T-helper 17 cell (primary cell): ENCODE data around the gene GNA12. TPM values are rescaled to one million over a fixed set of nuclear protein-coding genes. Genes with fewer than 3 reads are reported as not detected.

Experiments
- ATAC-seq: fragments of 150-1000 bp; cut with Tn5 transposase; 2 replicates; pipeline ENCODE4 v1.10.0; 2021; ENCODE audit warnings: mild to moderate bottlenecking, moderate library complexity
- DNase-seq, 3 donors: peaks; one replicate each; pipeline versions ENCODE4 v3.0.0 to v3.0.0-alpha.2; 2020 to 2021
- H3K9me3 ChIP-seq: one replicate; pipeline ENCODE4 v1.7.0; 2013; ENCODE audit warnings: low read length, mild to moderate bottlenecking; ENCODE audit not compliant: control insufficient read depth, poor library complexity, severe bottlenecking
- H3K27ac Mint-ChIP-seq: one replicate; pipeline ENCODE4 v1.8.0; 2022; ENCODE audit warnings: mild to moderate bottlenecking, moderate library complexity, mixed read lengths
- H3K27me3 Mint-ChIP-seq: one replicate; pipeline ENCODE4 v1.8.0; 2022; ENCODE audit warnings: mixed read lengths
- H3K36me3 Mint-ChIP-seq: one replicate; pipeline ENCODE4 v1.8.0; 2022; ENCODE audit warnings: low read depth, mixed read lengths
- H3K4me1 Mint-ChIP-seq: one replicate; pipeline ENCODE4 v1.8.0; 2022; ENCODE audit warnings: mild to moderate bottlenecking, mixed read lengths
- H3K4me3 Mint-ChIP-seq: one replicate; pipeline ENCODE4 v1.8.0; 2022; ENCODE audit warnings: mild to moderate bottlenecking, moderate library complexity, mixed read lengths
- total RNA-seq, 4 donors: library from RNA in 2 of 4; stranded (reverse) in 2 of 4; gene quantifications; one replicate each; pipeline ENCODE4 v1.2.3 and lab custom pipeline; 2022 to 2026

Gene GNA12
- total RNA-seq, 2 donors from 2014 or later = 13.5 to 19.2 TPM

DNA sequence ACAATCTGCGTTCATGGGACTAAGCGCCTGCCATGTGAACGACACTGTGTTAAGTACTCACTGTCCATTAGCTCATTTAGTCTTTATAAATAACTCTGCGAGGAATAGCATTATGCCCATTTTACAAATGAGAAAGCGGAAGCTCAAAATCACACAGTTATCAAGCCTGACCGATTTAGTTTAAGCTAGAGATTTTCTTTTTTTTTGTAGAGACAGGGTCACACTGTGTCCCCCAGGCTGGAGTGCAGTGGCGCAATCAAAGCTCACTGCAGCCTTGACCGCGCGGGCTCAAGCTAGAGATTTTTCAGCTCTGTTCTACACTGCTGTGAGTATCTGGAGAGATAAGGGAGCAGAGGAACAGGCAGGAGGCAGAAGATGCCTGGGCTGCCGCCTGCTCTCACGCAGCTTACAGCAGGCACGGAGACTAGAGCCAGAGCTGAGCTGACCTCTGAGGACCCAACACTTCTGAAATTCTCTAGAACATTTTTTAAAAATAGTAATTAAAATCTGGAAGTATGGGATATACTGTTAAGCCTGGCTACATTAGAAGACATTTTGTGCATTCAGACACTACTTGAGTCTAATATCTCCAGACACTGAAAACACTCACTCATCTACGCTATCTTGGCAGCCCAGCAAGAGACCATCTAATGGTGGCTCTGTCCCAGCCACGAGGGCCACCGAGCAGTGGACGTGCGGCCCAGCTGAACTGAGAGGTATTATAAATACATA is 38.7 kb downstream of the GNA12 start:
- H3K36me3 Mint-ChIP-seq = no peaks in the 10 kb centered on the region
- ATAC-seq = no peak
- no peak overlapping the region for H3K27ac Mint-ChIP-seq
- H3K4me3 Mint-ChIP-seq = no peak overlapping the region
- H3K4me1 Mint-ChIP-seq = peaks cover 33% of the 10 kb centered on the region
- H3K27me3 Mint-ChIP-seq = no peaks in the 10 kb centered on the region
- DNase-seq = no peak
- no peaks in the 10 kb centered on the region for H3K9me3 ChIP-seq

- Mint-ChIP-seq H3K27me3 (no peaks in the 10 kb centered on the region), H3K4me1 (peaks cover 42% of the 10 kb centered on the region), H3K27ac (no peak overlapping the region), H3K36me3 (no peaks in the 10 kb centered on the region), H3K4me3 (no peak overlapping the region)
- ATAC-seq (no peak), DNase-seq (no peak)
- H3K9me3 ChIP-seq = no peaks in the 10 kb centered on the region
Observed at GRCh38 chr7:2804227-2804763, 39.8 kb downstream of the GNA12 start.

DNA sequence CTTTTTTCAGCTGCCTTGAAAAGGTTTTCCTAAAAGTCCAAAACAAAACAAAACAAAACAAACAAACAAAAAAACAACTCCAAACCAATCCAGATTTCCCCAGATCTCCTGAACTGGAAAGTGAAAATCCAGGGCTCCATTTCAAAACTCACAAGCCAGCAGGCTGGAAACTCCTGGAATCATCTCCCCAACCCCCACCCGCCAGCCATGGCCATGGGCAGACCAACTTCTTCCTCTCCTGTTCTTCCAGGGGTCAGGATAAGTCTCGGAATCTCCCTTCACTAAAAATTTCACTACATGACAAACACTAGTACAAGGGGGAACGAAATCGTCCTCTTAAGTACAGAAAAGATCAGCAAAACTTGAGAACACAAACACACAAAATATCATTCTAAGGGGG is 40.4 kb downstream of the GNA12 start:
- Mint-ChIP-seq H3K4me1 (peaks cover 39% of the 10 kb centered on the region), H3K36me3 (no peaks in the 10 kb centered on the region)

GRCh38 chr7:2803342-2803692 is 40.8 kb downstream of the GNA12 start:
- peaks cover 36% of the 10 kb centered on the region for H3K4me1 Mint-ChIP-seq

More for the DNA sequence above, 40.4 kb downstream of the GNA12 start:
- no peaks in the 10 kb centered on the region for H3K27me3 Mint-ChIP-seq
- ATAC-seq (no peak), DNase-seq (no peak)
- no peak overlapping the region for H3K27ac Mint-ChIP-seq
- H3K9me3 ChIP-seq = no peaks in the 10 kb centered on the region
- no peak overlapping the region for H3K4me3 Mint-ChIP-seq

GRCh38 chr7:2802504-2803341 is 41.4 kb downstream of the GNA12 start:
- ATAC-seq (no peak), DNase-seq (no peak)
- Mint-ChIP-seq H3K27ac (no peak overlapping the region), H3K4me1 (peaks cover 40% of the 10 kb centered on the region), H3K36me3 (no peaks in the 10 kb centered on the region), H3K4me3 (peak overlapping the region; percentile 12), H3K27me3 (no peaks in the 10 kb centered on the region)
- no peaks in the 10 kb centered on the region for H3K9me3 ChIP-seq

More at GRCh38 chr7:2803342-2803692, 40.8 kb downstream of the GNA12 start:
- H3K27ac Mint-ChIP-seq = no peak overlapping the region
- no peaks in the 10 kb centered on the region for H3K27me3 Mint-ChIP-seq
- ATAC-seq = no peak
- H3K36me3 Mint-ChIP-seq = no peaks in the 10 kb centered on the region
- H3K4me3 Mint-ChIP-seq = no peak overlapping the region
- H3K9me3 ChIP-seq = no peaks in the 10 kb centered on the region
- DNase-seq = no peak

DNA sequence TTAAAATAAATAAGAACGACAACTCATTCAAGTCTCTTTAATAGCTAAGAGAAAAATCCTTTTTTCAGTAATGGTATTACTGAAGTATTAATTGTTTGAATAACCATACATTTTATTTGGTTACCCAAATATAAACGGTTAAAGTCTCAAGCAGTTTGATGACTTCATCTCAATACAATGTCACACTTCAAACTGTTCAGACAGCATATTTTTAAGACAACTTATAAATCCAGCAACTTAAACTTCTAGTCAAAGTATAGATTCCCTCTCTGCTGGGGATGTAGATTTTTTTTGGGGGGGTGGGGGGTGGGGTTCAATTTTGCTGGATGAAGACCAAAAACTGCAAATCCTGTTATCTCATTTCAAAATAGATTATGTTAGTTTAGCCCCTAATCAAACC is 42.0 kb downstream of the GNA12 start:
- H3K27ac Mint-ChIP-seq = peak overlapping the region; percentile 72
- DNase-seq (no peak), ATAC-seq (no peak)
- no peaks in the 10 kb centered on the region for H3K9me3 ChIP-seq
- H3K27me3 Mint-ChIP-seq = no peaks in the 10 kb centered on the region
- H3K4me3 Mint-ChIP-seq = no peak overlapping the region
- H3K4me1 Mint-ChIP-seq = peaks cover 45% of the 10 kb centered on the region
- no peaks in the 10 kb centered on the region for H3K36me3 Mint-ChIP-seq

GRCh38 chr7:2800931-2801688 is 43.0 kb downstream of the GNA12 start:
- ATAC-seq = no peak
- Mint-ChIP-seq H3K36me3 (no peaks in the 10 kb centered on the region), H3K4me1 (peaks cover 45% of the 10 kb centered on the region), H3K27me3 (no peaks in the 10 kb centered on the region), H3K4me3 (no peak overlapping the region), H3K27ac (peak overlapping the region; percentile 72)
- H3K9me3 ChIP-seq = no peaks in the 10 kb centered on the region
- no peak for DNase-seq

DNA sequence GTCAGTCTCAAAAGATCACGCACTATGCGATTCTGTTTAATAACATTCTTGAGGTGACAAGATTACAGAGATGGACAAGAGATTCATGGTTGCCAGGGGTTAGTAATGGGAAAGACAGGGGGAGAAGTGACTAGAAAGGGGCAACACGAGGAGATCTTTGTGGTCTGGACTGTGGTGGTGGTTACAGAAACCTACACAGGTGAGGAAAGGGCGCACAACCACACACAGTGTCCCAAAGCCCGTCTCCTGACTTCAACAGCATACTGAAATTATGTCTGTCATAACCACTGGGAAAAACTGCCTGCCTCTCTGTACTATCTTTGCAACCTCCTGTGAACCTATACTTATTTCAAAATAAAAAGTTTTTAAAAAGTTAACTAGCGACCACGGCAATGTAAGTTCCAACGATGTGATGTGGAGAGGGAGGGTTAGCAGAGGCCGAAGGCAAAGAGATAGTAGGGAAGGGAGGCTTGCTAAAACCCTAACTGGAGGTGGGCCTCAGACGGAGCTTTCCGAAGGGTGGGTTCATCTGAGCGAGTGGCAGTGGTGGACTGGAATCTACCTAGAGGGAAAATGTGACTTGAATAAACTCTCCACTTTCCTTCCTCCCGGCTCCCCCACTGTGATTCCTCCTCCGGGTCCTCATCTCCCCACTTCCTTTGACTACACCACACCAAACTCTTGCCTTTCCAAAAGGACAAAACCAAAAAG is 43.7 kb downstream of the GNA12 start:
- Mint-ChIP-seq H3K4me1 (peaks cover 45% of the 10 kb centered on the region), H3K27ac (no peak overlapping the region), H3K36me3 (no peaks in the 10 kb centered on the region), H3K4me3 (no peak overlapping the region), H3K27me3 (no peaks in the 10 kb centered on the region)
- no peak for DNase-seq
- H3K9me3 ChIP-seq = no peaks in the 10 kb centered on the region
- ATAC-seq = no peak

DNA sequence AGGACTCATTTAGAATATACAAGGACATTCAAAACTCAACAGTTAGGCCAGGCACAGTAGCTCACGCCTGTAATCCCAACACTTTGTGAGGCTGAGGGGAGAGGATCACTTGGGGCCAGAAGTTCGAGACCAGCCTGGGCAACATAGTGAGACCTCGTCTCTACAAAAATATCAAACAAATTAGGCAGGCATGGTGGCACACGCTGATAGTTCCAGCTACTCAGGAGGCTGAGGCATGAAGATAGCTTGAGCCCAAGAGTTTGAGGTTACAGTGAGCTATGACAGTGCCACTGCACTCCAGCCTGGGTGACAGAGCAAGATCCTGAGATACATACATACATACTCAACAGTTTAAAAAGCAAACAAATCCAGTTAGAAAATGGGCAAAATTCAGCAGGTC is 44.9 kb downstream of the GNA12 start:
- Mint-ChIP-seq H3K4me1 (peaks cover 43% of the 10 kb centered on the region), H3K4me3 (no peak overlapping the region), H3K36me3 (no peaks in the 10 kb centered on the region), H3K27me3 (no peaks in the 10 kb centered on the region), H3K27ac (no peak overlapping the region)
- no peak for ATAC-seq
- H3K9me3 ChIP-seq = no peaks in the 10 kb centered on the region
- DNase-seq = no peak

DNA sequence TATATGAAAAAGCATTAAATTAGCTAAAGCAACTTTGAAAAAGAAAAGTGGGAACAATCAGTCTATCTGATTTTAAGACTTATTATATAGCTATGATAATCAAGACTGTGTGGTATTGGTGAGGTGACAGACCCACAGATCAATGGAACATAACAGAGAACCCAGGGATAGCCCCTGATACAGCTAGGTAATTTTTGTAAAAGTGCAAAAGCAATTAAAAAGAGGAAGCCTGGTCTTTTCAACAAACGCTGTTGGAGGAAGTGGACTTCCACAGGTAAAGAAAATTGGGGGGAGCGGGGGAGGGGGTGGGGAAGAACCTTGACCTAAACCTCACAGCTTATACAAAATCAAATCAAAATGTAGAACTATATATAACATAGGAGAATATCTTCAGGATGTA is 45.4 kb downstream of the GNA12 start:
- H3K4me3 Mint-ChIP-seq = no peak overlapping the region
- H3K9me3 ChIP-seq = no peaks in the 10 kb centered on the region
- H3K27me3 Mint-ChIP-seq = no peaks in the 10 kb centered on the region
- DNase-seq (no peak), ATAC-seq (no peak)
- H3K27ac Mint-ChIP-seq = no peak overlapping the region
- H3K4me1 Mint-ChIP-seq = peaks cover 41% of the 10 kb centered on the region
- H3K36me3 Mint-ChIP-seq = peaks cover 3% of the 10 kb centered on the region

GRCh38 chr7:2796358-2797352 is 47.5 kb downstream of the GNA12 start:
- Mint-ChIP-seq H3K27ac (no peak overlapping the region), H3K4me3 (no peak overlapping the region), H3K4me1 (peaks cover 37% of the 10 kb centered on the region), H3K36me3 (peaks cover 12% of the 10 kb centered on the region), H3K27me3 (no peaks in the 10 kb centered on the region)
- ATAC-seq (no peak), DNase-seq (no peak)
- H3K9me3 ChIP-seq = no peaks in the 10 kb centered on the region

DNA sequence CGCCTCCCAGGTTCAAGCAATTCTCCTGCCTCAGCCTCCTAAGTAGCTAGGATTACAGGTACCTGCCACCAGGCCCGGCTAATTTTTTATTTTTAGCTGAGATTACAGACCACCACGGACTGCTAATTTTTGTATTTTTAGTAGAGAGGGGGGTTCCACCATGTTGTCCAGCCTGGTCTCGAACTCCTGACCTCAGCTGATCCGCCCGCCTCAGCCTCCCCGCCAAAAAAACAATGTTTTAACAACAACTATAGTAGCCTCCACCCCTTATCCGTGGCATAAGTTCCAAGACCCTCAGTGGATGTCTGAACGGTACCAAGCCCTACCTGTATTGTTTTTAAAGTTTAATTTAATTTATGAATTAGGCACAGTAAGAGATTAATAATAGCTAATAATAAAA is 48.2 kb downstream of the GNA12 start:
- no peaks in the 10 kb centered on the region for H3K27me3 Mint-ChIP-seq
- no peak overlapping the region for H3K4me3 Mint-ChIP-seq
- no peaks in the 10 kb centered on the region for H3K9me3 ChIP-seq
- no peak overlapping the region for H3K27ac Mint-ChIP-seq
- DNase-seq (no peak), ATAC-seq (no peak)
- peaks cover 29% of the 10 kb centered on the region for H3K4me1 Mint-ChIP-seq
- peaks cover 12% of the 10 kb centered on the region for H3K36me3 Mint-ChIP-seq
